Hepatocyte (in vitro differentiated cells): ENCODE results near the gene ASTN2. TPM values are rescaled to one million over a fixed set of nuclear protein-coding genes. Genes with fewer than 3 reads are reported as not detected.

Source experiments
- DNase-seq: peaks from one replicate; pipeline ENCODE4 v3.0.0-alpha.2; 2016; ENCODE audit warnings: low spot score
- H2AFZ ChIP-seq: fragments of 200-600 bp; sonication (generic); 2 replicates; pipeline ENCODE4 v1.6.0; 2016; ENCODE audit warnings: antibody characterized with exemption, mild to moderate bottlenecking
- H3K27ac ChIP-seq: fragments of 200-600 bp; sonication (generic); 2 replicates; pipeline ENCODE4 v1.5.1; 2016; ENCODE audit warnings: mild to moderate bottlenecking
- H3K27me3 ChIP-seq: fragments of 200-600 bp; sonication (generic); 2 replicates; pipeline ENCODE4 v1.6.1; 2016
- H3K36me3 ChIP-seq: fragments of 200-600 bp; sonication (generic); replicated peaks from 2 replicates; pipeline ENCODE4 v1.5.1; 2016; ENCODE audit warnings: low read depth; ENCODE audit not compliant: insufficient read depth
- H3K4me1 ChIP-seq: fragments of 200-600 bp; sonication (generic); 2 replicates; pipeline ENCODE4 v1.5.1; 2016; ENCODE audit warnings: mild to moderate bottlenecking, moderate library complexity; ENCODE audit not compliant: insufficient read depth
- H3K4me2 ChIP-seq: fragments of 200-600 bp; sonication (generic); 2 replicates; pipeline ENCODE4 v1.6.0; 2016
- H3K4me3 ChIP-seq: fragments of 200-600 bp; sonication (generic); 2 replicates; pipeline ENCODE4 v1.5.1; 2016; ENCODE audit warnings: mild to moderate bottlenecking
- H3K79me2 ChIP-seq: fragments of 200-600 bp; sonication (generic); 2 replicates; pipeline ENCODE4 v1.6.0; 2017; ENCODE audit warnings: mild to moderate bottlenecking
- H3K9me2 ChIP-seq: fragments of 200-600 bp; sonication (generic); replicated peaks from 2 replicates; pipeline ENCODE4 v1.6.0; 2017; ENCODE audit warnings: mild to moderate bottlenecking; ENCODE audit not compliant: insufficient read depth
- H3K9me3 ChIP-seq: fragments of 200-600 bp; sonication (generic); 2 replicates; pipeline ENCODE4 v1.5.1; 2016; ENCODE audit warnings: low read depth, mild to moderate bottlenecking
- H4K20me1 ChIP-seq: fragments of 200-600 bp; sonication (generic); 2 replicates; pipeline ENCODE4 v1.6.0; 2016; ENCODE audit warnings: mild to moderate bottlenecking; ENCODE audit not compliant: insufficient read depth, poor library complexity, severe bottlenecking
- CTCF ChIP-seq: fragments of 200-600 bp; sonication (generic); IDR thresholded peaks from 2 replicates; pipeline ENCODE4 v1.5.1; 2016; ENCODE audit warnings: antibody characterized with exemption, mild to moderate bottlenecking; ENCODE audit not compliant: poor library complexity
- EZH2 ChIP-seq: fragments of 200-600 bp; sonication (generic); IDR thresholded peaks from 2 replicates; pipeline ENCODE4 v1.6.1; 2016; ENCODE audit warnings: antibody characterized with exemption, mild to moderate bottlenecking, borderline replicate concordance
- EZH2phosphoT487 ChIP-seq: fragments of 200-600 bp; sonication (generic); IDR thresholded peaks from one replicate; pipeline ENCODE4 v1.6.1; 2018; ENCODE audit warnings: antibody characterized with exemption, mild to moderate bottlenecking, low read depth, moderate library complexity; ENCODE audit not compliant: unreplicated experiment, severe bottlenecking
- WGBS: methylation state at CpG from one replicate; pipeline ENCODE4 v1.1.6; 2016; ENCODE audit warnings: low lambda C conversion rate; ENCODE audit errors: missing lambda C conversion rate; 5-methylcytosine and 5-hydroxymethylcytosine counted together
- polyA plus RNA-seq: library from polyadenylated mRNA; unstranded; fragments of >200 nt; fragmentation: Nextera tagmentation; extraction: Ambion mirVana; gene quantifications from 2 replicates; pipeline ENCODE4 v1.2.1, GENCODE V29; 2016
- total RNA-seq: library from RNA; depleted of rRNA; stranded (reverse); fragments of >200 nt; gene quantifications from 2 replicates; pipeline ENCODE4 v1.2.3, GENCODE V29; 2014

Gene ASTN2
- total and polyA plus RNA-seq, 2 experiments from 2014 or later, result 6.4 to 8.4 TPM

GRCh38 chr9:116817762-116818161 is 597.1 kb downstream of the ASTN2 start:
- 96% methylated on average over 1 of the region's 1 CpG for WGBS
- H3K27ac ChIP-seq, result no peak overlapping the region
- no peaks in the 10 kb centered on the region for H3K9me2 ChIP-seq
- no peak overlapping the region for H3K4me3 ChIP-seq
- H3K79me2 ChIP-seq, result no peaks in the 10 kb centered on the region
- TF ChIP-seq EZH2, result no peak
- no peak for TF ChIP-seq CTCF
- no peak for TF ChIP-seq EZH2phosphoT487
- no peaks in the 10 kb centered on the region for H3K9me3 ChIP-seq
- no peaks in the 10 kb centered on the region for H3K36me3 ChIP-seq
- no peak for DNase-seq
- H3K4me1 ChIP-seq, result no peaks in the 10 kb centered on the region
- H3K4me2 ChIP-seq, result no peak overlapping the region
- H2AFZ ChIP-seq, result no peak overlapping the region
- H3K27me3 ChIP-seq, result peaks cover 9% of the 10 kb centered on the region
- no peaks in the 10 kb centered on the region for H4K20me1 ChIP-seq

GRCh38 chr9:116816484-116816883 is 598.4 kb downstream of the ASTN2 start:
- 87% methylated on average over 2 of the region's 2 CpGs for WGBS

DNA sequence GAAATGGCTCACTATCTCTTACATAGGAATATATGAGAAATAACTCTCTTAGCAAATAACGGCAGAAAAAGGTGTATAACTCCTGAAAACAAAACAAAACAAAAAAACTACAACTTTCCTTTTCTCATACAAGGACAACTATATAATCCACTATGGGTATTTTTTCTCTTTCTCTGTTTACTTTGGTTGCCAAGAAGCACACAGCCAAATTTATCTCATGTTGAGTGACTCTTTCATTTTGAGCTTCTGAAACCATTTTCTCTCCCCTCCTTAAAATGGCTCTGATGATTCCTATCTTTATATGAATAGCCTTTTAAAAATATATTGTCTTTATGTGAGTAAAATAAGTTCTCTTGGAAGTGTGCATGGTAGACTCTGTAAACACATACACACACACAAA is 599.0 kb downstream of the ASTN2 start:
- no peak for TF ChIP-seq CTCF
- TF ChIP-seq EZH2phosphoT487, result no peak
- TF ChIP-seq EZH2, result no peak
- 100% methylated on average over 1 of the region's 1 CpG for WGBS
- H3K79me2 ChIP-seq, result no peaks in the 10 kb centered on the region
- no peaks in the 10 kb centered on the region for H3K9me3 ChIP-seq
- no peaks in the 10 kb centered on the region for H3K36me3 ChIP-seq
- H3K4me2 ChIP-seq, result no peak overlapping the region
- no peak overlapping the region for H2AFZ ChIP-seq
- no peak for DNase-seq
- H3K27me3 ChIP-seq, result peaks cover 15% of the 10 kb centered on the region
- H3K4me3 ChIP-seq, result no peak overlapping the region
- H3K27ac ChIP-seq, result no peak overlapping the region
- H3K4me1 ChIP-seq, result no peaks in the 10 kb centered on the region
- H3K9me2 ChIP-seq, result no peaks in the 10 kb centered on the region
- H4K20me1 ChIP-seq, result no peaks in the 10 kb centered on the region

More at GRCh38 chr9:116816484-116816883, 598.4 kb downstream of the ASTN2 start:
- H3K9me2 ChIP-seq, result no peaks in the 10 kb centered on the region
- H3K9me3 ChIP-seq, result no peaks in the 10 kb centered on the region
- no peak overlapping the region for H3K27ac ChIP-seq
- DNase-seq, result no peak
- H3K27me3 ChIP-seq, result peaks cover 9% of the 10 kb centered on the region
- H3K4me3 ChIP-seq, result no peak overlapping the region
- no peaks in the 10 kb centered on the region for H4K20me1 ChIP-seq
- no peaks in the 10 kb centered on the region for H3K4me1 ChIP-seq
- TF ChIP-seq EZH2 (no peak), CTCF (no peak), EZH2phosphoT487 (no peak)
- no peak overlapping the region for H2AFZ ChIP-seq
- H3K36me3 ChIP-seq, result no peaks in the 10 kb centered on the region
- no peak overlapping the region for H3K4me2 ChIP-seq
- no peaks in the 10 kb centered on the region for H3K79me2 ChIP-seq

DNA sequence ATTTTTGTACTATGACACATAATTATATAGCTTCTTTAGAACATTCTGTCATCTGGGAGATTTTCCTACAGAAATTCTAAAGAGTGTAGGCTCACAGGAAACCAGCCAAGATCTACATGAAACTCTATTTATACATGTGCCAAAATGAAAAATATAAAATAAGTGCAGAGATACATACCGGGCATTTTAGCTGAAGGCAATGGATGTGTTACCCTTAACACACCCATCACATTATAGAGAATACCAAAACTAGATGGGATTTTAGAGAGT is 601.9 kb downstream of the ASTN2 start:
- TF ChIP-seq EZH2, result no peak
- TF ChIP-seq CTCF, result no peak
- TF ChIP-seq EZH2phosphoT487, result no peak
- Histone ChIP-seq H2AFZ (no peak overlapping the region), H3K9me2 (no peaks in the 10 kb centered on the region), H3K4me2 (no peak overlapping the region), H3K4me3 (no peak overlapping the region), H4K20me1 (no peaks in the 10 kb centered on the region), H3K79me2 (no peaks in the 10 kb centered on the region), H3K27me3 (peaks cover 19% of the 10 kb centered on the region), H3K36me3 (no peaks in the 10 kb centered on the region), H3K27ac (no peak overlapping the region), H3K4me1 (no peaks in the 10 kb centered on the region), H3K9me3 (no peaks in the 10 kb centered on the region)
- 87% methylated on average over 1 of the region's 1 CpG for WGBS
- DNase-seq, result no peak
